Epidermal melanocyte (primary cell): ENCODE results near the gene SUPT6H.

ENCODE experiments used
- DNase-seq: peaks from one replicate; pipeline ENCODE4 v3.0.0; 2011; ENCODE audit warnings: low spot score; ENCODE audit not compliant: insufficient read length

The SUPT6H gene

DNA sequence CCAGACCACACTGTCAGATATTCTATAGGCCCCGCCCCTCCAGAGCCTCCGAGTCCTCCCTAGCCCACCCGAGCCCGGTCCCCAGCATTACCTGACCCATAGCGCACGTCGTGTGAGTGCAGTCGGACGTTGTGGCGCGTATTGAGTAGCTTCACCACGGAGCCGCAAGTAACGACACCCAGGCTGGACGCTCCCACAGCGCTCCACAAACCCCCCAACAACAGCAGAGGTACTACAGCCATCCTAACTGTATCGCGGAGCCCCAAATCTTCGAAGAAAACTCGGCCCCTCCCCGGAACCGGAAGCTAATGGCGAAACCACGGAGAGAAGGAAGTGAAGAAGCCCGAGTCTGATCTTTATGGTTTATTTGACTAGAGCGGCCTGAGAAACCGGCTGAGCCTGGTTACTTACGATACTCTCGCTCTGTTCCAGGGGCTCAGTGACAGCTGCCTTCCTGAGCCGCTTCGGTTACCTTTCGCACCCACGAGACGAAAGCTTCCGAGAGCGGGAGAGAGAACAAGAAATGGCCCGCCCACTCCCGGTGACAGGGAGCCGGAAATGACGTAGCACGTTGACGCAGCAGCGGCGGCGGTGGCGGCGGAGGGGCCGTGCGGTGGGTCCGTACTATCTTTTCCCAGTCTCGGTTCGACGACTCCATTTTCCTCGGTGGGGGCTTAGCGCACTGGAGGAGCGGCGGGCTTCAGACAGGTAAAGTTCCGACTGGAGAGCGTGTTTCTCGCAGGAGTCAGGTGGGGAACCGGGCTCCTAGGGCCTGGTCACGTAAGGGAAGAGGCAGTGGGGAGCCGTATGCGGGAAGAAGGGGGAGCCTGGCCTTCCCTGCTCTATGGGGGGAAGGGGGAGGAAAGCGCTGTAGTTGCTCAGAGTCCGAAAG lies at the start of gene SUPT6H, which contains the start of gene SDF2:
SUPT6H (plus strand) TSS at position 571 of the 892 bp plus-strand sequence. CDS start 11,197 bp downstream, outside the sequence.
SDF2 (minus strand) TSS at position 272 of the 892 bp plus-strand sequence; CDS start at position 242, 30 bp downstream.
- peak; percentile 92 for DNase-seq

DNA sequence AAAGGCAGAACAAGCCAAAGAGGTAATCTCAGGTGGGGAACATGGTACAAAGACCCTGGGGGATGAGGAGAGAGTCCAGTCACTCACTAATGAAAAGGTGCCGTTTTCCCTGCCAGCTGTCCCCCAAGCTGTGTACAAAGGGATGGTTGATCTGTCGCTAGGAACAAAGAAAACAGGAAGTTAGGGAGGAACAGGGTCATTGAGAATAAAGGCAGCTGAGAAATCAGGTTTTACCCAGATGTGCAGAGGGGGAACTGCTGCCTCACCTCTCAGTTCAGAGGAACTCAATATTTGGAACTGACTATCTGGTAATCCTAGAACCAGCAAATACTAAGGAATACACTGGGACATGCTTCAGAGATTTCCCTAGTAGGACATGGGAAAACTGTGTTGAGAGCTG lies 49.5 kb upstream of the SUPT6H start:
- DNase-seq: no peak

DNA sequence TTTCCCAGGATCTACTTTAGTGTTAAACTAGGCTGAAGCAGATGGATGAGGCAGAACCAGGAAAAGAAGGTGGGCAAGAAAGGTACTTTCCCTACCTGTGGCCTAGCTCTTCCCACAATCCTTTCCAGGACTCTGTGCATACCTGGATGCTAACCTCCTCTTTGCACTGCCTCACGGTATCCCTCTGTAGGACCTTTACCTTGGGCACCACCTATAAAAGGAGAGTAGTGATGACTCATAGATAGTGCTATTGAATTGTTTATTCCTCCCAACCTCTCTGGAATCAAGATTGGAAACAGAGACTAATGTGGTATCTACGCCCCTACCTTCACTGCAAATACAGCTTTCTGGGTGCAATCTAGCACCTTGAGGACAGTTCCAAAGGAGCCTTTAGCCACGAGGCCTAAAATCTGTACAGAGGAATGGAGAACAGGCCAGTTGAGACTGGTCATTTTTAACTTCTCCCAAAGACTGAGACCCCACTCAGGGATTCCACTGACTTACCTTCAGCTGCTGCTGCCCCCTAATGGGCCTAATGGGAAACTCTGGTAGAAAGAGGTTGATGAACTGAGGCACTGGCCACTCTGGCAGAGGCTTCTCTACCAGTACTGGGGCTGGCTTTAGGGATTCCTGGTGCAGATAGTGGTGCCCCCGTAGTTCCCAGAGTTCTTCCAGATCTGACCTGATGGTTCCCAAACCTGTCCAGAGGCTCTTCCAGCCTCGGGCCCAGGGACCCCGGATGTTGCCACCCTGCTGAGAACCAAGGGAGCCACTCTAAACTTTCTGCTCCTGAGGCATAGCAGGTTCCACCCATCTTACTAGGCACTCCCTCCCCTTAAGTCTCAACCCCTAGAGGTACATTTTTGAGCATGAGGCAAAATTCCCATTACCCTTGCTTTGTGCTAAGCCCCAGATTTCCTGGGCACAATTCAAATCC lies 48.8 kb upstream of the SUPT6H start:
- peak; percentile 31 for DNase-seq

- DNase-seq: no peak
Measured at GRCh38 chr17:28613931-28614381, 48.0 kb upstream of the SUPT6H start, which contains the start of gene RSKR. TSS of gene RSKR (minus strand) at chr17:28614185. CDS start at chr17:28614161, 24 bp downstream.

GRCh38 chr17:28615260-28615940 lies 46.6 kb upstream of the SUPT6H start:
- no peak for DNase-seq

GRCh38 chr17:28616281-28616680 lies 45.7 kb upstream of the SUPT6H start:
- DNase-seq: no peak

DNA sequence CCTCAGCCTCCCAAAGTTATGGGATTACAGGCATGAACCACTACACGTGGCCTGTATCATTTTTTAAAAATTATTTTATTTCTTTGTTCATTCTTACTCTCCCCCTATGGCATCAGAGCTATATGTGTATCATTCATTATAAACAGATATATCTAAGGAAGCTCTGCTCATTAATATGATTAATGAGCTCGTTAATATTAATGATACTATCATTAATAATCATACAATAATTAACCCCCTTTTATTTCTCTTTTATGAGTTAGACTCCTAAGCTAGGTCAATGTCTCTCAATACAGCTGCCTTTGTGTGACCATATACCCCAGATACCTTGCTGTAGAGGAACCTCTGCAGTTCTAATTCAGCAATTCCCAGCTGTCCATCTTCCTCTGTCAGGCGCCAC lies 43.5 kb upstream of the SUPT6H start:
- no peak for DNase-seq

GRCh38 chr17:28620010-28620409 lies 42.0 kb upstream of the SUPT6H start:
- DNase-seq: no peak

- no peak for DNase-seq
Measured at GRCh38 chr17:28622186-28622585, 39.8 kb upstream of the SUPT6H start.

DNA sequence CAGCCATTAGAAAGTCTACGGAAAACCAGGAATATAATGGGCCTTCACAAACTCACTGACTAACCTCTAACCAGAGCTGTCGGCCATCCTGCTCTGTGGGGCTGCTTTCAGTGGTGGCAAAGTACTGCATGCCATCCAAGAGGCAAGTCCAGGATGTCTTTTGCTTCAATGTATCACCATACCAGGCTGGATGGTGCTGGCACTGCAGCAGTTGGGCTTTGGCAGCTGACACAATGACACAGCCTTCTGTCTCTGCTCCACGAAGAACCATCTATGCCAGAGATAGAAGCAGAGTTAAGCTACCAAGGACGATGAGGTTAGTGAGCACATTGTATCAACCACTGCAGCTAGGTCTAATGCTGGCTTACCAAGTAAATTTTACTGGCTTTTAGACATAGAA lies 38.3 kb upstream of the SUPT6H start:
- DNase-seq: no peak

GRCh38 chr17:28624148-28624547 lies 37.9 kb upstream of the SUPT6H start:
- DNase-seq: no peak

DNA sequence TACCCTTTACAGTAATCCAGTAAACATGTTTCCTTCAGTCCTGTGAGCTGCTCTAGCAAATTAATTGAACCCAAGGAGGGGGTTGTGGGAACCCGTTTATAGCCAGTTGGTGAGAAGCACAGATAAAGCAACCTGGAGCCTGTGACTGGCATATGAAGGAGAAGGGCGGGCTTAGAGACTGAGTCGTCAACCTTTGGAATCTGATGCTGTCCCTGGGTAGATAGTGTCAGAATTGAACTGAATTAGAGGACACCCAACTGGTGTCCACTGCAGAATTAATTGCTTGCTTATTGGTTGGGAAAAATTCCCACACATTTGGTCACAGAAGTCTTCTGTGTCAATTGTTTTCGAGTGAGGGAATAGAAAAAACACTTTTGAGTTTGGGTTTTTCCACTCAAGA lies 35.2 kb upstream of the SUPT6H start:
- DNase-seq: no peak

GRCh38 chr17:28634206-28634865 lies 27.7 kb upstream of the SUPT6H start:
- no peak for DNase-seq

DNA sequence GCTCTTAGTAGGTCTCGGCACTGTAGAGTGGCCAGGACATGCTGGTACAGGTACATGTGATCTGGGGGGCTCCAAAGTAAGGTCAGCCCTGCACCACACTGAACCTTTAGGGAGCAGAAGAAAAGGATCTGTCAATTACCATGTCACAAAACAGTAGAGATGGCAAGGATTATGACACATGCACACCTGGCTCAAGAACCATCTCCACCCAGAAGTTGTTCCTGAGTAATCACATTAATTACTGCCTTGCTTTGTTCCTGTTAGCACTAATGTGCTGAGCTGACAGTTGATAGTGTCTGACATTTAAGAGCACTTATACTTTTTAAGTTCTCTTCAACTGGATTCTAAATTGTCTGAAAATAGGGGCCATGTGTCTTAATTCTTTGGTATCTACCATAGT lies 26.5 kb upstream of the SUPT6H start:
- DNase-seq: no peak

- DNase-seq: no peak
Measured at GRCh38 chr17:28641579-28641978, 20.4 kb upstream of the SUPT6H start.

DNA sequence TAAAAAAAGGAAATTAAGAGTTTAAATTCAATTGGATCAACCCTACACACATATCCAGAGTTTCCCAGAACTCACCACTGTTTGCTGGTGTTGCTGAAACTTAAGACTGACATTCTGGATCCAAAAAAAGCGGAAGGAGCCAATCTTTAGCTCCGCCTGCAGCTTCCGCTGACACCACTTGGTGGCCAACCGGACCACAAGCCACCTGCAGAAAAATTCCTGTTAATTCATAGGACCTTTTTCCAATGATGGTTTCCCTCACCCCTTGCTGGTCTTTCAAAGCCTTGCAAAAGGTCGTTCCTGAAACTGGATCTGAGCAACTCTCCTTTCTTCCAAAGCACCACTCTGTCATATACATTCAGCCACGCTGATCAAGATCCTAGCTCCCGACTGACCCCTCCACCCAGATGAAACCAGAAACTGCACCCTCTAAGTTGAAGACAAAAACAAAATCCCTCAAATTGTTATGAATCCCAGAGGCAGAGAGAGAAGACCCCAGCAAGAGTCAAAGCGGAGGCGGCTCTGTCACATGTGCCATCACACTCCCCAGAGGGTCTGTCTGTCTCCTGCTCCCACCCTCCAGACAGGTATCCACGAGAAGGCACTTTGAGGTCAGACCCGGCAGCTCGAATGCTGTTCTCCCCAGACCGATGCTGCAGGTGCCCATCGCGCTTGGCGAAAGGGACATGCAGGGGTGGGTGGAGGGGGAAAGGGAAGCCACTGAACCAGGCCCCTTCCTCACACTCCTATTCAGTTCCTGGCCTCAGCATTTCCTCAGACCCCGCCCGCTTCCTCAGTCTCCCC lies 17.8 kb upstream of the SUPT6H start:
- DNase-seq: peak; percentile 54

DNA sequence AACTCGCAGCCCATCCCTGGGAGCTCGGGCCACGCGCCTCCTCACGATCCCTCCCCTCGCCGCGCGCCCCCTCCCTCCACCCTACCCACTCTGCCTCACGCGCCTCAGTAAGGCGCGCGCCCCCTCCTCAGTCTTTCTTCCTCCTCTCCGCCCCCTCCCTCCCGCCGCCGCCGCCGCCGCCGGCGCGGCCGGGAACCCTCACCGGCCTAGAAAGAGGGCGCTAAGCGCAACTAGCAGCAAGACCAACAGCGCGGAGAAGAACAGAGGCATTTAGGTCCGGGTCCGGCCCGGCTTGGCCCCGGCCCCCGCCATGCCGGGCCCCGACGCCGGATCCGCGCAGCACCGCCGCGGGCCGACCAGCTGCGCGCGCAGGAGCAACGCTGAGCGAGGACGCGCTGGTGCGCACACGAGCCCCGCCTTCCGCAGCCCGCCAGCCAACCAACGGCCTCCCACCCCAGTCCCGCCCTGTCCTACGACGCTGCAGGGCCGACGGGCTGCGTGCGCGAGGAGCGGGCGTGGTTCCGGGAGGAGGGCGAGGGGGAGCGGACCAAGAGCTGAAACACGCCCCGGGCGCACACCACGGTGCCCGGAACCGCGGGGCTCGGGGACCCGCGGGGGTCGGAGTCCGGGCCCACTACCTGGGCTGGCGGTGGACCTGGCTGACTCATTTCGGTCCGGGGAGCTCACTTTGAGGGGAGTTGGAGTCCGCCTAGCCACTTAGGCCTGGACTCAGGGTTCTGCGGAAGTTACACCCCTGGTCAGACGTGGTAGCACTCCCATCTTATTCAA lies 17.0 kb upstream of the SUPT6H start, which contains the start of gene BLTP2:
BLTP2 (minus strand) TSS at position 372 of the 789 bp plus-strand sequence; CDS start at position 270, 102 bp downstream.
- peak; percentile 90 for DNase-seq

DNA sequence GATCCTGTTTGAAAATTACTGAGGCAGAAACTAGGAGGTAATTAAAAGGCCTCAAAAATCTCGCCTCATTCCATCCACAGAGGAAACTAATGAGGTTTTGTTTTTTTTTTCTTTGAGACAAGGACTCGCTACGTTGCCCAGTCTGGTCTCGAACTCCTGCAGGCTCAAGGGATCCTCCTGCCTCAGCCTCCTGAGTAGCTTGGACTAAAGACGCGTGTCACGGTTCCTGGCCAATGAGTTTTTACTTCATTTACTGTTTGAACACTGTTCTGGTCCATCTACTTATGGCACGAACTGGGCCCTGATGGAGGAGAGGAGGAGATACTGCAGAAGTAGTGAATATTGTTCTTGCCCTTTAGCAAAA lies 16.4 kb upstream of the SUPT6H start:
- DNase-seq: no peak
